ENCODE data around the gene OR5AU1.
"Not testable (repeated sequence)": the region's sequence is repeated elsewhere in the genome, so short reads cannot be mapped to it uniquely, and the experiment has no call there.

GRCh38 chr14:21165002-21165605 lies 9.2 kb upstream of the OR5AU1 start:
- TF ChIP-seq, protein P1, sequence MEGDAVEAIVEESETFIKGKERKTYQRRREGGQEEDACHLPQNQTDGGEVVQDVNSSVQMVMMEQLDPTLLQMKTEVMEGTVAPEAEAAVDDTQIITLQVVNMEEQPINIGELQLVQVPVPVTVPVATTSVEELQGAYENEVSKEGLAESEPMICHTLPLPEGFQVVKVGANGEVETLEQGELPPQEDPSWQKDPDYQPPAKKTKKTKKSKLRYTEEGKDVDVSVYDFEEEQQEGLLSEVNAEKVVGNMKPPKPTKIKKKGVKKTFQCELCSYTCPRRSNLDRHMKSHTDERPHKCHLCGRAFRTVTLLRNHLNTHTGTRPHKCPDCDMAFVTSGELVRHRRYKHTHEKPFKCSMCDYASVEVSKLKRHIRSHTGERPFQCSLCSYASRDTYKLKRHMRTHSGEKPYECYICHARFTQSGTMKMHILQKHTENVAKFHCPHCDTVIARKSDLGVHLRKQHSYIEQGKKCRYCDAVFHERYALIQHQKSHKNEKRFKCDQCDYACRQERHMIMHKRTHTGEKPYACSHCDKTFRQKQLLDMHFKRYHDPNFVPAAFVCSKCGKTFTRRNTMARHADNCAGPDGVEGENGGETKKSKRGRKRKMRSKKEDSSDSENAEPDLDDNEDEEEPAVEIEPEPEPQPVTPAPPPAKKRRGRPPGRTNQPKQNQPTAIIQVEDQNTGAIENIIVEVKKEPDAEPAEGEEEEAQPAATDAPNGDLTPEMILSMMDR (conservative IDR thresholded peaks at IDR 0.05; ENCODE audit: low read depth, low read length) = not testable (repeated sequence)
- TF ChIP-seq EZH2phosphoT487 (IDR thresholded peaks at IDR 0.05; ENCODE audit: borderline replicate concordance, low read length) = not testable (repeated sequence)

All from PC-3 (cell line).